Body of pancreas (tissue), 4 donors: ENCODE measurements around the gene UXS1.

Experiments
- POLR2A ChIP-seq, 3 donors: fragments of 450-650 bp; IDR thresholded peaks; one replicate each; pipeline ENCODE4 v1.6.1; 2016; ENCODE audit warnings: antibody characterized with exemption in 3 of 3, mild to moderate bottlenecking in 2 of 3
- TF ChIP-seq, protein P1 (sequence below), 7 experiments: fragments of 450-650 bp in 4 of 7; fragments of 200-600 bp in 3 of 7; sonication (generic) in 3 of 7; IDR thresholded peaks; one replicate each; pipeline ENCODE4 v1.5.1; 2016 to 2019; ENCODE audit warnings: antibody characterized with exemption in 7 of 7

GRCh38 chr2:106075048-106075447 lies 119.1 kb downstream of the UXS1 start:
- TF ChIP-seq POLR2A (IDR thresholded peaks at IDR 0.05) = no peak
- TF ChIP-seq, protein P1, sequence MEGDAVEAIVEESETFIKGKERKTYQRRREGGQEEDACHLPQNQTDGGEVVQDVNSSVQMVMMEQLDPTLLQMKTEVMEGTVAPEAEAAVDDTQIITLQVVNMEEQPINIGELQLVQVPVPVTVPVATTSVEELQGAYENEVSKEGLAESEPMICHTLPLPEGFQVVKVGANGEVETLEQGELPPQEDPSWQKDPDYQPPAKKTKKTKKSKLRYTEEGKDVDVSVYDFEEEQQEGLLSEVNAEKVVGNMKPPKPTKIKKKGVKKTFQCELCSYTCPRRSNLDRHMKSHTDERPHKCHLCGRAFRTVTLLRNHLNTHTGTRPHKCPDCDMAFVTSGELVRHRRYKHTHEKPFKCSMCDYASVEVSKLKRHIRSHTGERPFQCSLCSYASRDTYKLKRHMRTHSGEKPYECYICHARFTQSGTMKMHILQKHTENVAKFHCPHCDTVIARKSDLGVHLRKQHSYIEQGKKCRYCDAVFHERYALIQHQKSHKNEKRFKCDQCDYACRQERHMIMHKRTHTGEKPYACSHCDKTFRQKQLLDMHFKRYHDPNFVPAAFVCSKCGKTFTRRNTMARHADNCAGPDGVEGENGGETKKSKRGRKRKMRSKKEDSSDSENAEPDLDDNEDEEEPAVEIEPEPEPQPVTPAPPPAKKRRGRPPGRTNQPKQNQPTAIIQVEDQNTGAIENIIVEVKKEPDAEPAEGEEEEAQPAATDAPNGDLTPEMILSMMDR (IDR thresholded peaks at IDR 0.05) = no peak
